ENCODE results near the gene MED15. TPM values are rescaled to one million over a fixed set of nuclear protein-coding genes. Genes with fewer than 3 reads are reported as not detected.

Gene MED15
- total and polyA plus RNA-seq, 2 of the 8 experiments (the other 6 are each of a cell fraction or from before 2014, with no cell fraction given): 28.3 to 57.1 TPM

- Histone ChIP-seq H4K20me1 (replicated peaks in 1 of 2; ENCODE audit: control insufficient read depth in 1 of 2, insufficient read depth in 2 of 2, low read length in 2 of 2) (peaks cover 0 to 10% of the 10 kb centered on the region in 2 experiments), H3K9ac (replicated peaks in 1 of 4; ENCODE audit: extremely low read depth in 1 of 4, low read depth in 3 of 4, low read length in 3 of 4) (no peak overlapping the region)
- TF ChIP-seq BACH1 (IDR thresholded peaks at IDR 0.05; ENCODE audit: low read length): no peak
- TF ChIP-seq RNF2 (IDR thresholded peaks at IDR 0.05; ENCODE audit: borderline replicate concordance, low read depth, low read length, missing control alignments, poor library complexity, severe bottlenecking): no peak
- no peak for TF ChIP-seq SAP30 (IDR thresholded peaks at IDR 0.05; ENCODE audit: insufficient read depth, insufficient replicate concordance, low read length)
- no peak for TF ChIP-seq RXRA (IDR thresholded peaks at IDR 0.05; ENCODE audit: insufficient read depth, low read depth, low read length)
- TF ChIP-seq CBX5 (IDR thresholded peaks at IDR 0.05; ENCODE audit: low read depth, low read length): no peak
- TF ChIP-seq PHF8 (conservative IDR thresholded peaks at IDR 0.05; ENCODE audit: low read depth, low read length): no peak
- TF ChIP-seq GTF2F1 (IDR thresholded peaks at IDR 0.05; ENCODE audit: borderline replicate concordance, low read depth, low read length): no peak
- TF ChIP-seq SUZ12 (IDR thresholded peaks at IDR 0.05; ENCODE audit: low read length): no peak
- no peak for TF ChIP-seq TCF12 (IDR thresholded peaks at IDR 0.05; ENCODE audit: low read depth, low read length)
- TF ChIP-seq SIN3A (conservative IDR thresholded peaks at IDR 0.05 in 1 of 2, IDR thresholded peaks at IDR 0.05 in 1 of 2; ENCODE audit: low read depth in 1 of 2, low read length in 2 of 2): no peak
- no peak for TF ChIP-seq TEAD4 (IDR thresholded peaks at IDR 0.05; ENCODE audit: low read depth, low read length)
- TF ChIP-seq, protein P1, sequence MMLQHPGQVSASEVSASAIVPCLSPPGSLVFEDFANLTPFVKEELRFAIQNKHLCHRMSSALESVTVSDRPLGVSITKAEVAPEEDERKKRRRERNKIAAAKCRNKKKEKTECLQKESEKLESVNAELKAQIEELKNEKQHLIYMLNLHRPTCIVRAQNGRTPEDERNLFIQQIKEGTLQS (IDR thresholded peaks at IDR 0.05; ENCODE audit: insufficient read depth, low read depth, low read length): no peak
- no peak for TF ChIP-seq SIX5 (IDR thresholded peaks at IDR 0.05; ENCODE audit: low read depth, low read length)
Measured at GRCh38 chr22:20563466-20563906, 56.1 kb downstream of the MED15 start.

More at GRCh38 chr22:20563466-20563906, 56.1 kb downstream of the MED15 start:
- H3K9me3 ChIP-seq (ENCODE audit: insufficient read depth in 2 of 2, low read depth in 1 of 2, low read length in 1 of 2): 0 out of 4 replicates have a peak, but pooled peaks cover 0 to 4% of the 10 kb centered on the region in 2 experiments
- H2BK20ac ChIP-seq (ENCODE audit: low read length): no peak overlapping the region
- no peak overlapping the region for H2AFZ ChIP-seq (ENCODE audit: low read length)
- no peak overlapping the region for H3K27ac ChIP-seq (ENCODE audit: low read depth, low read length)
- FAIRE-seq: no peak
- H3K79me2 ChIP-seq (ENCODE audit: control insufficient read depth in 1 of 2, insufficient read depth in 2 of 2, low read length in 2 of 2): no peaks in the 10 kb centered on the region
- H2BK120ac ChIP-seq (replicated peaks; ENCODE audit: low read depth, low read length): no peak overlapping the region
- 96% methylated on average over 4 of the region's 4 CpGs; no CpG with 5 or more reads in 1 of the 2 experiments for WGBS, 2 experiments (ENCODE audit: extremely low coverage in 1 of 2, insufficient coverage in 1 of 2, insufficient read length in 1 of 2, insufficient replicate concordance in 2 of 2, low coverage in 1 of 2, low lambda C conversion rate in 2 of 2, missing lambda C conversion rate in 1 of 2)
- CTCF ChIA-PET (ENCODE audit: partially characterized antibody): interaction anchor here (0.6 to 18.2 kb wide), 16 partner anchors 10 to 193 kb away, joined by 3 to 366 read pairs (median 4); no protein-coding TSS in a partner anchor
- no peaks in the 10 kb centered on the region for H3K79me1 ChIP-seq (ENCODE audit: low read depth, low read length)
- H2BK15ac ChIP-seq (ENCODE audit: low read length): no peak overlapping the region
- no peak for DNase-seq (ENCODE audit: low read depth in 1 of 2, low spot score in 2 of 2)
- H2BK12ac ChIP-seq (ENCODE audit: low read depth, low read length): no peak overlapping the region
- H3K4me1 ChIP-seq (replicated peaks in 1 of 4; ENCODE audit: control insufficient read depth in 3 of 4, insufficient read depth in 4 of 4, low read length in 3 of 4): no peaks in the 10 kb centered on the region
- H3K14ac ChIP-seq (ENCODE audit: insufficient read length): no peak overlapping the region
- no peak overlapping the region for H2BK5ac ChIP-seq (ENCODE audit: low read depth, low read length)
- H4K5ac ChIP-seq (ENCODE audit: insufficient read length, low read depth, low read length): no peak overlapping the region
- no peak overlapping the region for H4K91ac ChIP-seq (replicated peaks; ENCODE audit: insufficient read length, low read length)
- no peak overlapping the region for H3K18ac ChIP-seq (ENCODE audit: extremely low read depth, low read length)
- no peak overlapping the region for H3K4me3 ChIP-seq (ENCODE audit: extremely low read depth in 1 of 4, insufficient read depth in 2 of 4, low read depth in 3 of 4, low read length in 4 of 4)
- H3K23ac ChIP-seq (ENCODE audit: insufficient read length): no peak overlapping the region
- no peaks in the 10 kb centered on the region for H3K23me2 ChIP-seq (ENCODE audit: low read depth, low read length)
- POLR2A ChIA-PET (ENCODE audit: partially characterized antibody): interaction anchor here (0.8 kb wide), 1 partner anchor 432 kb away, joined by 3 read pairs; no protein-coding TSS in a partner anchor
- H4K8ac ChIP-seq (ENCODE audit: extremely low read depth, insufficient read depth, low read length): no peak overlapping the region
- H3K56ac ChIP-seq (replicated peaks; ENCODE audit: insufficient read length, low read depth, low read length): no peak overlapping the region
- H3K4me2 ChIP-seq (ENCODE audit: insufficient read depth in 1 of 2, low read depth in 2 of 2, low read length in 2 of 2): no peak overlapping the region
- H2AK5ac ChIP-seq (ENCODE audit: low read depth, low read length): no peak overlapping the region
- peaks cover 11 to 30% (median 20%) of the 10 kb centered on the region in 4 experiments; a peak in 6 of 8 replicates for H3K36me3 ChIP-seq (ENCODE audit: control insufficient read depth in 2 of 4, insufficient read depth in 4 of 4, low read length in 3 of 4)
- H3K4ac ChIP-seq (replicated peaks; ENCODE audit: insufficient read length, low read depth, low read length): no peak overlapping the region
- no peaks in the 10 kb centered on the region for H3K27me3 ChIP-seq (replicated peaks in 1 of 4; ENCODE audit: control insufficient read depth in 3 of 4, extremely low read depth in 1 of 4, insufficient read depth in 3 of 4, low read length in 3 of 4)

Measured in H1 (cell line).